HEK293 (cell line): Measurements from ENCODE around the gene MYO3A.

Experiments
- CTCF ChIA-PET: fragments of 350-600 bp; formaldehyde crosslinking; extraction: SDS; loops from one replicate; lab custom pipeline; 2021; ENCODE audit warnings: antibody characterized with exemption; lab: Yijun Ruan, JAX
- POLR2A ChIA-PET: fragments of 300-600 bp; formaldehyde crosslinking; extraction: SDS; loops from one replicate; lab custom pipeline; 2020; ENCODE audit warnings: antibody characterized with exemption, inconsistent platforms; lab: Yijun Ruan, JAX
- H3K27ac ChIP-seq: fragments of 200-500 bp; sonication (Bioruptor generic); 2 replicates; pipeline ENCODE4 v1.5.1; 2014; ENCODE audit warnings: low read depth, low read length, control low read depth, inconsistent platforms; ENCODE audit errors: extremely low read depth
- H3K36me3 ChIP-seq, 2 experiments: fragments of 200-500 bp in 1 of 2; sonication (Bioruptor generic) in 1 of 2; 1 replicate in 1 of 2; 2 replicates in 1 of 2; pipeline ENCODE4 v1.5.1; 2014 to 2017; ENCODE audit warnings: inconsistent platforms in 2 of 2, low read length in 2 of 2; ENCODE audit not compliant: control insufficient read depth in 2 of 2, insufficient read depth in 1 of 2
- H3K4me1 ChIP-seq: fragments of 200-500 bp; sonication (Bioruptor generic); 2 replicates; pipeline ENCODE4 v1.5.1; 2014; ENCODE audit warnings: mild to moderate bottlenecking, low read length, inconsistent platforms; ENCODE audit not compliant: control insufficient read depth, insufficient read depth
- H3K4me3 ChIP-seq: 2 replicates; pipeline ENCODE4 v1.5.1; 2011; ENCODE audit warnings: low read depth, mild to moderate bottlenecking, control low read depth, low read length, moderate library complexity
- H3K9me3 ChIP-seq: fragments of 200-500 bp; sonication (Bioruptor generic); 2 replicates; pipeline ENCODE4 v1.5.1; 2014; ENCODE audit warnings: low read depth, low read length, inconsistent platforms; ENCODE audit not compliant: control insufficient read depth, insufficient read depth
- HOXC10 ChIP-seq: sonication (generic); formaldehyde crosslinking; IDR thresholded peaks from 2 replicates; pipeline ENCODE4 v1.8.1; 2023; ENCODE audit warnings: mild to moderate bottlenecking, missing genetic modification reagents
- OVOL3 ChIP-seq: fragments of 450-650 bp; formaldehyde crosslinking; IDR thresholded peaks from 2 replicates; pipeline ENCODE4 v1.5.1; 2016; ENCODE audit warnings: missing biosample characterization, missing genetic modification characterization
- TCF7L2 ChIP-seq: IDR thresholded peaks from 2 replicates; pipeline ENCODE4 v1.6.1; 2011; ENCODE audit warnings: low read depth, mild to moderate bottlenecking, inconsistent platforms, low read length, moderate library complexity, borderline replicate concordance
- ZEB2 ChIP-seq: fragments of 450-650 bp; formaldehyde crosslinking; IDR thresholded peaks from 2 replicates; pipeline ENCODE4 v1.5.1; 2016; ENCODE audit warnings: missing biosample characterization, missing genetic modification characterization
- ZNF114 ChIP-seq: fragments of 450-650 bp; formaldehyde crosslinking; IDR thresholded peaks from 2 replicates; pipeline ENCODE4 v1.5.0; 2017; ENCODE audit warnings: missing biosample characterization, missing genetic modification characterization
- ZNF146 ChIP-seq: fragments of 450-650 bp; formaldehyde crosslinking; IDR thresholded peaks from 2 replicates; pipeline ENCODE4 v1.5.1; 2016; ENCODE audit warnings: missing biosample characterization, missing genetic modification characterization
- ZNF214 ChIP-seq: fragments of 450-650 bp; formaldehyde crosslinking; IDR thresholded peaks from 2 replicates; pipeline ENCODE4 v1.5.1; 2017; ENCODE audit warnings: missing biosample characterization, mild to moderate bottlenecking, missing genetic modification characterization, borderline replicate concordance
- ZNF558 ChIP-seq: fragments of 450-650 bp; formaldehyde crosslinking; IDR thresholded peaks from 2 replicates; pipeline ENCODE4 v1.5.1; 2016; ENCODE audit warnings: missing biosample characterization, missing genetic modification characterization
- ZSCAN30 ChIP-seq: fragments of 450-650 bp; IDR thresholded peaks from 2 replicates; pipeline ENCODE4 v1.5.1; 2018; ENCODE audit warnings: missing biosample characterization, mild to moderate bottlenecking, missing genetic modification characterization, moderate library complexity
- TF ChIP-seq, protein P1 (sequence below): fragments of 450-650 bp; formaldehyde crosslinking; IDR thresholded peaks from 2 replicates; pipeline ENCODE4 v1.5.1; 2016; ENCODE audit warnings: missing biosample characterization, missing genetic modification characterization
- TF ChIP-seq, protein P2 (sequence below): fragments of 450-650 bp; formaldehyde crosslinking; IDR thresholded peaks from 2 replicates; pipeline ENCODE4 v1.5.1; 2016; ENCODE audit warnings: missing biosample characterization, missing genetic modification characterization
- TF ChIP-seq, protein P3 (sequence below): fragments of 450-650 bp; formaldehyde crosslinking; conservative IDR thresholded peaks from 2 replicates; pipeline ENCODE4 v1.5.1; 2016; ENCODE audit warnings: low read depth, missing biosample characterization, missing genetic modification characterization
- TF ChIP-seq, protein P4 (sequence below): fragments of 450-650 bp; formaldehyde crosslinking; IDR thresholded peaks from 2 replicates; pipeline ENCODE4 v1.5.1; 2016; ENCODE audit warnings: missing biosample characterization, missing genetic modification characterization
- TF ChIP-seq, protein P5 (sequence below): fragments of 450-650 bp; formaldehyde crosslinking; IDR thresholded peaks from 2 replicates; pipeline ENCODE4 v1.5.1; 2016; ENCODE audit warnings: missing biosample characterization, missing genetic modification characterization, borderline replicate concordance
- TF ChIP-seq, protein P6 (sequence below): fragments of 450-650 bp; IDR thresholded peaks from 2 replicates; pipeline ENCODE4 v1.5.1; 2018; ENCODE audit warnings: missing biosample characterization, mild to moderate bottlenecking, missing genetic modification characterization

The MYO3A gene

DNA sequence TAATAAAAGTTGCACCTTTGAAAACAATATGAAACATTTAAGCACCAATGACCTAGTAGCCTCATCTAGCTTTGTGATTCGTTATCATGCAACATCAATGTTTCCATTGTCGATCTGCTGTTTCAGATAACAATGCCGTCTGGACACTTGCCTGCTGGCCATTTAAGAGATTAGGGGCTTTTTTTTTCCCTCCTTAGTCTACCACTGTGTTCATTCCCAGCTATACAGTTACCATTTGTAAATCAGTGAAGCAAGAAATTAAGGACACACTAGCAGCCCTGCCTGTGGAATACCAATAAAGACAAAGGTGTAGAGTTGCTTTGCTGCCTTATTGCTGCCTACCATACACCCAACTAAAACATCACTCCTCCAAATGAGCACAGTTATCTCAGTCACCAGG lies 37.6 kb upstream of the MYO3A start:
- Histone ChIP-seq H3K27ac (no peak overlapping the region), H3K9me3 (no peaks in the 10 kb centered on the region), H3K4me3 (no peak overlapping the region), H3K36me3 (no peaks in the 10 kb centered on the region), H3K4me1 (no peaks in the 10 kb centered on the region)
- TF ChIP-seq ZEB2: no peak
- no peak for TF ChIP-seq ZSCAN30 (tag by site-specific recombination)
- no peak for TF ChIP-seq HOXC10 (CRISPR knock-in tag)
- no peak for TF ChIP-seq OVOL3 (tag by site-specific recombination)
- TF ChIP-seq, protein P1, sequence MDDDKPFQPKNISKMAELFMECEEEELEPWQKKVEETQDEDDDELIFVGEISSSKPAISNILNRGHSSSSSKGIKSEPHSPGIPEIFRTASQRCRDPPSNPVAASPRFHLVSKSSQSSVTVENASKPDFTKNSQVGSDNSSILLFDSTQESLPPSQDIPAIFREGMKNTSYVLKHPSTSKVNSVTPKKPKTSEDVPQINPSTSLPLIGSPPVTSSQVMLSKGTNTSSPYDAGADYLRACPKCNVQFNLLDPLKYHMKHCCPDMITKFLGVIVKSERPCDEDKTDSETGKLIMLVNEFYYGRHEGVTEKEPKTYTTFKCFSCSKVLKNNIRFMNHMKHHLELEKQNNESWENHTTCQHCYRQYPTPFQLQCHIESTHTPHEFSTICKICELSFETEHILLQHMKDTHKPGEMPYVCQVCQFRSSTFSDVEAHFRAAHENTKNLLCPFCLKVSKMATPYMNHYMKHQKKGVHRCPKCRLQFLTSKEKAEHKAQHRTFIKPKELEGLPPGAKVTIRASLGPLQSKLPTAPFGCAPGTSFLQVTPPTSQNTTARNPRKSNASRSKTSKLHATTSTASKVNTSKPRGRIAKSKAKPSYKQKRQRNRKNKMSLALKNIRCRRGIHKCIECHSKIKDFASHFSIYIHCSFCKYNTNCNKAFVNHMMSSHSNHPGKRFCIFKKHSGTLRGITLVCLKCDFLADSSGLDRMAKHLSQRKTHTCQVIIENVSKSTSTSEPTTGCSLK (tag by site-specific recombination): no peak
- TF ChIP-seq, protein P2, sequence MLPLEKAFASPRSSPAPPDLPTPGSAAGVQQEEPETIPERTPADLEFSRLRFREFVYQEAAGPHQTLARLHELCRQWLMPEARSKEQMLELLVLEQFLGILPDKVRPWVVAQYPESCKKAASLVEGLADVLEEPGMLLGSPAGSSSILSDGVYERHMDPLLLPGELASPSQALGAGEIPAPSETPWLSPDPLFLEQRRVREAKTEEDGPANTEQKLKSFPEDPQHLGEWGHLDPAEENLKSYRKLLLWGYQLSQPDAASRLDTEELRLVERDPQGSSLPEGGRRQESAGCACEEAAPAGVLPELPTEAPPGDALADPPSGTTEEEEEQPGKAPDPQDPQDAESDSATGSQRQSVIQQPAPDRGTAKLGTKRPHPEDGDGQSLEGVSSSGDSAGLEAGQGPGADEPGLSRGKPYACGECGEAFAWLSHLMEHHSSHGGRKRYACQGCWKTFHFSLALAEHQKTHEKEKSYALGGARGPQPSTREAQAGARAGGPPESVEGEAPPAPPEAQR: no peak
- TF ChIP-seq TCF7L2: no peak
- TF ChIP-seq, protein P3, sequence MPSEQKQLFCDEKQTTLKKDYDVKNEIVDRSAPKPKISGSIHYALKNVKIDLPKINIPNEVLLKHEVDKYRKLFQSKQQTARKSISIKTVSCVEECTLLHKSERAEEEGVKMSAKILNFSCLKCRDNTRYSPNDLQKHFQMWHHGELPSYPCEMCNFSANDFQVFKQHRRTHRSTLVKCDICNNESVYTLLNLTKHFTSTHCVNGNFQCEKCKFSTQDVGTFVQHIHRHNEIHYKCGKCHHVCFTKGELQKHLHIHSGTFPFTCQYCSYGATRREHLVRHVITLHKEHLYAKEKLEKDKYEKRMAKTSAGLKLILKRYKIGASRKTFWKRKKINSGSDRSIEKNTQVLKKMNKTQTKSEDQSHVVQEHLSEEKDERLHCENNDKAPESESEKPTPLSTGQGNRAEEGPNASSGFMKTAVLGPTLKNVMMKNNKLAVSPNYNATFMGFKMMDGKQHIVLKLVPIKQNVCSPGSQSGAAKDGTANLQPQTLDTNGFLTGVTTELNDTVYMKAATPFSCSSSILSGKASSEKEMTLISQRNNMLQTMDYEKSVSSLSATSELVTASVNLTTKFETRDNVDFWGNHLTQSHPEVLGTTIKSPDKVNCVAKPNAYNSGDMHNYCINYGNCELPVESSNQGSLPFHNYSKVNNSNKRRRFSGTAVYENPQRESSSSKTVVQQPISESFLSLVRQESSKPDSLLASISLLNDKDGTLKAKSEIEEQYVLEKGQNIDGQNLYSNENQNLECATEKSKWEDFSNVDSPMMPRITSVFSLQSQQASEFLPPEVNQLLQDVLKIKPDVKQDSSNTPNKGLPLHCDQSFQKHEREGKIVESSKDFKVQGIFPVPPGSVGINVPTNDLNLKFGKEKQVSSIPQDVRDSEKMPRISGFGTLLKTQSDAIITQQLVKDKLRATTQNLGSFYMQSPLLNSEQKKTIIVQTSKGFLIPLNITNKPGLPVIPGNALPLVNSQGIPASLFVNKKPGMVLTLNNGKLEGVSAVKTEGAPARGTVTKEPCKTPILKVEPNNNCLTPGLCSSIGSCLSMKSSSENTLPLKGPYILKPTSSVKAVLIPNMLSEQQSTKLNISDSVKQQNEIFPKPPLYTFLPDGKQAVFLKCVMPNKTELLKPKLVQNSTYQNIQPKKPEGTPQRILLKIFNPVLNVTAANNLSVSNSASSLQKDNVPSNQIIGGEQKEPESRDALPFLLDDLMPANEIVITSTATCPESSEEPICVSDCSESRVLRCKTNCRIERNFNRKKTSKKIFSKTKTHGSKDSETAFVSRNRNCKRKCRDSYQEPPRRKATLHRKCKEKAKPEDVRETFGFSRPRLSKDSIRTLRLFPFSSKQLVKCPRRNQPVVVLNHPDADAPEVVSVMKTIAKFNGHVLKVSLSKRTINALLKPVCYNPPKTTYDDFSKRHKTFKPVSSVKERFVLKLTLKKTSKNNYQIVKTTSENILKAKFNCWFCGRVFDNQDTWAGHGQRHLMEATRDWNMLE (tag by site-specific recombination): no peak
- no peak for TF ChIP-seq ZNF214 (tag by site-specific recombination)
- TF ChIP-seq ZNF114 (tag by site-specific recombination): no peak
- TF ChIP-seq ZNF558 (tag by site-specific recombination): no peak
- TF ChIP-seq ZNF146: no peak
- TF ChIP-seq, protein P4, sequence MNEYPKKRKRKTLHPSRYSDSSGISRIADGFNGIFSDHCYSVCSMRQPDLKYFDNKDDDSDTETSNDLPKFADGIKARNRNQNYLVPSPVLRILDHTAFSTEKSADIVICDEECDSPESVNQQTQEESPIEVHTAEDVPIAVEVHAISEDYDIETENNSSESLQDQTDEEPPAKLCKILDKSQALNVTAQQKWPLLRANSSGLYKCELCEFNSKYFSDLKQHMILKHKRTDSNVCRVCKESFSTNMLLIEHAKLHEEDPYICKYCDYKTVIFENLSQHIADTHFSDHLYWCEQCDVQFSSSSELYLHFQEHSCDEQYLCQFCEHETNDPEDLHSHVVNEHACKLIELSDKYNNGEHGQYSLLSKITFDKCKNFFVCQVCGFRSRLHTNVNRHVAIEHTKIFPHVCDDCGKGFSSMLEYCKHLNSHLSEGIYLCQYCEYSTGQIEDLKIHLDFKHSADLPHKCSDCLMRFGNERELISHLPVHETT (tag by site-specific recombination): no peak
- TF ChIP-seq, protein P5, sequence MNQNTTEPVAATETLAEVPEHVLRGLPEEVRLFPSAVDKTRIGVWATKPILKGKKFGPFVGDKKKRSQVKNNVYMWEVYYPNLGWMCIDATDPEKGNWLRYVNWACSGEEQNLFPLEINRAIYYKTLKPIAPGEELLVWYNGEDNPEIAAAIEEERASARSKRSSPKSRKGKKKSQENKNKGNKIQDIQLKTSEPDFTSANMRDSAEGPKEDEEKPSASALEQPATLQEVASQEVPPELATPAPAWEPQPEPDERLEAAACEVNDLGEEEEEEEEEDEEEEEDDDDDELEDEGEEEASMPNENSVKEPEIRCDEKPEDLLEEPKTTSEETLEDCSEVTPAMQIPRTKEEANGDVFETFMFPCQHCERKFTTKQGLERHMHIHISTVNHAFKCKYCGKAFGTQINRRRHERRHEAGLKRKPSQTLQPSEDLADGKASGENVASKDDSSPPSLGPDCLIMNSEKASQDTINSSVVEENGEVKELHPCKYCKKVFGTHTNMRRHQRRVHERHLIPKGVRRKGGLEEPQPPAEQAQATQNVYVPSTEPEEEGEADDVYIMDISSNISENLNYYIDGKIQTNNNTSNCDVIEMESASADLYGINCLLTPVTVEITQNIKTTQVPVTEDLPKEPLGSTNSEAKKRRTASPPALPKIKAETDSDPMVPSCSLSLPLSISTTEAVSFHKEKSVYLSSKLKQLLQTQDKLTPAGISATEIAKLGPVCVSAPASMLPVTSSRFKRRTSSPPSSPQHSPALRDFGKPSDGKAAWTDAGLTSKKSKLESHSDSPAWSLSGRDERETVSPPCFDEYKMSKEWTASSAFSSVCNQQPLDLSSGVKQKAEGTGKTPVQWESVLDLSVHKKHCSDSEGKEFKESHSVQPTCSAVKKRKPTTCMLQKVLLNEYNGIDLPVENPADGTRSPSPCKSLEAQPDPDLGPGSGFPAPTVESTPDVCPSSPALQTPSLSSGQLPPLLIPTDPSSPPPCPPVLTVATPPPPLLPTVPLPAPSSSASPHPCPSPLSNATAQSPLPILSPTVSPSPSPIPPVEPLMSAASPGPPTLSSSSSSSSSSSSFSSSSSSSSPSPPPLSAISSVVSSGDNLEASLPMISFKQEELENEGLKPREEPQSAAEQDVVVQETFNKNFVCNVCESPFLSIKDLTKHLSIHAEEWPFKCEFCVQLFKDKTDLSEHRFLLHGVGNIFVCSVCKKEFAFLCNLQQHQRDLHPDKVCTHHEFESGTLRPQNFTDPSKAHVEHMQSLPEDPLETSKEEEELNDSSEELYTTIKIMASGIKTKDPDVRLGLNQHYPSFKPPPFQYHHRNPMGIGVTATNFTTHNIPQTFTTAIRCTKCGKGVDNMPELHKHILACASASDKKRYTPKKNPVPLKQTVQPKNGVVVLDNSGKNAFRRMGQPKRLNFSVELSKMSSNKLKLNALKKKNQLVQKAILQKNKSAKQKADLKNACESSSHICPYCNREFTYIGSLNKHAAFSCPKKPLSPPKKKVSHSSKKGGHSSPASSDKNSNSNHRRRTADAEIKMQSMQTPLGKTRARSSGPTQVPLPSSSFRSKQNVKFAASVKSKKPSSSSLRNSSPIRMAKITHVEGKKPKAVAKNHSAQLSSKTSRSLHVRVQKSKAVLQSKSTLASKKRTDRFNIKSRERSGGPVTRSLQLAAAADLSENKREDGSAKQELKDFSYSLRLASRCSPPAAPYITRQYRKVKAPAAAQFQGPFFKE (tag by site-specific recombination): no peak
- TF ChIP-seq, protein P6, sequence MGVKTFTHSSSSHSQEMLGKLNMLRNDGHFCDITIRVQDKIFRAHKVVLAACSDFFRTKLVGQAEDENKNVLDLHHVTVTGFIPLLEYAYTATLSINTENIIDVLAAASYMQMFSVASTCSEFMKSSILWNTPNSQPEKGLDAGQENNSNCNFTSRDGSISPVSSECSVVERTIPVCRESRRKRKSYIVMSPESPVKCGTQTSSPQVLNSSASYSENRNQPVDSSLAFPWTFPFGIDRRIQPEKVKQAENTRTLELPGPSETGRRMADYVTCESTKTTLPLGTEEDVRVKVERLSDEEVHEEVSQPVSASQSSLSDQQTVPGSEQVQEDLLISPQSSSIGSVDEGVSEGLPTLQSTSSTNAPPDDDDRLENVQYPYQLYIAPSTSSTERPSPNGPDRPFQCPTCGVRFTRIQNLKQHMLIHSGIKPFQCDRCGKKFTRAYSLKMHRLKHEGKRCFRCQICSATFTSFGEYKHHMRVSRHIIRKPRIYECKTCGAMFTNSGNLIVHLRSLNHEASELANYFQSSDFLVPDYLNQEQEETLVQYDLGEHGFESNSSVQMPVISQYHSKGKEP (tag by site-specific recombination): no peak
- ChIA-PET CTCF (interaction anchor here (0.6 kb wide), 2 partner anchors 20 to 816 kb away, joined by 3 read pairs; no protein-coding TSS in a partner anchor), POLR2A (no interaction called here)
